ENCODE measurements around the gene DNM2. TPM values are rescaled to one million over a fixed set of nuclear protein-coding genes. Genes with fewer than 3 reads are reported as not detected.

Gene DNM2
- total and polyA plus RNA-seq, 9 of the 15 experiments (the other 6 are each of a cell fraction or from before 2014, with no cell fraction given), result 2.2 to 161 (median 72.6) TPM

DNA sequence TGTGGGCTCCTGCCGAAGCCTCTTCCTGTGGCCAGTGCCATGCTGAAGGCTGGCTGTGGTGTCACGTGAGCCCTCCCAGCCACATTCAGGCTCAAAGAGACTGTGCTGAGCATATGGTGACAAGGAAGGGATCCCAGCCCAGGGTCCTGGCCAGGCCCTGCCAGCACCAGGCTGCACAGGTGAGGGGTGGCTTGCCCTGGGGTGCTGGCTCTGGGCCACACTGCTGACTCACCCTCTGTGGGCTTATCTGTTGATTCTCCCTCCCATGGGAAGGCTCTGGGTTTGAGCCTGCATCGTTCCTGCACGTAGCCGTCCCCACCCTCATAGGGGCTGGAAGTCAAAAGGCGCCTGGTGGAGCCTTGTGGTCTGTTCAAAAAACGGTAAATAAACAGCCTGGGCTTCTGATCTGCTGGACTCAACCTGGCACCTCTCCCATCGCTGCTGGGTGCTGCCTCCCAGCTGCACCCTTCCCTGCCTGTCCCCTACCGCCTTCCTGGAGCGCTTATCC lies 31.1 kb downstream of the DNM2 start (continued):
- TF ChIP-seq, protein P1, sequence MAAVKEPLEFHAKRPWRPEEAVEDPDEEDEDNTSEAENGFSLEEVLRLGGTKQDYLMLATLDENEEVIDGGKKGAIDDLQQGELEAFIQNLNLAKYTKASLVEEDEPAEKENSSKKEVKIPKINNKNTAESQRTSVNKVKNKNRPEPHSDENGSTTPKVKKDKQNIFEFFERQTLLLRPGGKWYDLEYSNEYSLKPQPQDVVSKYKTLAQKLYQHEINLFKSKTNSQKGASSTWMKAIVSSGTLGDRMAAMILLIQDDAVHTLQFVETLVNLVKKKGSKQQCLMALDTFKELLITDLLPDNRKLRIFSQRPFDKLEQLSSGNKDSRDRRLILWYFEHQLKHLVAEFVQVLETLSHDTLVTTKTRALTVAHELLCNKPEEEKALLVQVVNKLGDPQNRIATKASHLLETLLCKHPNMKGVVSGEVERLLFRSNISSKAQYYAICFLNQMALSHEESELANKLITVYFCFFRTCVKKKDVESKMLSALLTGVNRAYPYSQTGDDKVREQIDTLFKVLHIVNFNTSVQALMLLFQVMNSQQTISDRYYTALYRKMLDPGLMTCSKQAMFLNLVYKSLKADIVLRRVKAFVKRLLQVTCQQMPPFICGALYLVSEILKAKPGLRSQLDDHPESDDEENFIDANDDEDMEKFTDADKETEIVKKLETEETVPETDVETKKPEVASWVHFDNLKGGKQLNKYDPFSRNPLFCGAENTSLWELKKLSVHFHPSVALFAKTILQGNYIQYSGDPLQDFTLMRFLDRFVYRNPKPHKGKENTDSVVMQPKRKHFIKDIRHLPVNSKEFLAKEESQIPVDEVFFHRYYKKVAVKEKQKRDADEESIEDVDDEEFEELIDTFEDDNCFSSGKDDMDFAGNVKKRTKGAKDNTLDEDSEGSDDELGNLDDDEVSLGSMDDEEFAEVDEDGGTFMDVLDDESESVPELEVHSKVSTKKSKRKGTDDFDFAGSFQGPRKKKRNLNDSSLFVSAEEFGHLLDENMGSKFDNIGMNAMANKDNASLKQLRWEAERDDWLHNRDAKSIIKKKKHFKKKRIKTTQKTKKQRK (IDR thresholded peaks at IDR 0.05; ENCODE audit: borderline replicate concordance, low read depth, low read length), result no peak
- TF ChIP-seq TRIM24 (IDR thresholded peaks at IDR 0.05) (0 out of 4 replicates have a peak, but pooled peaks of 1 of the 2 experiments have one; percentile 6), ZNF146 (CRISPR knock-in tag; IDR thresholded peaks at IDR 0.05; ENCODE audit: unreplicated experiment) (no peak), GABPB2 (CRISPR knock-in tag; conservative IDR thresholded peaks at IDR 0.05) (no peak), ELF1 (tag; IDR thresholded peaks at IDR 0.05) (no peak), SRSF7 (optimal IDR thresholded peaks at IDR 0.05; ENCODE audit: low read depth, low read length) (no peak), ZNF586 (CRISPR knock-in tag; conservative IDR thresholded peaks at IDR 0.05) (no peak), TCF7 (IDR thresholded peaks at IDR 0.05; ENCODE audit: borderline replicate concordance) (no peak), KLF1 (tag; IDR thresholded peaks at IDR 0.05) (no peak)
- TF ChIP-seq, protein P2, sequence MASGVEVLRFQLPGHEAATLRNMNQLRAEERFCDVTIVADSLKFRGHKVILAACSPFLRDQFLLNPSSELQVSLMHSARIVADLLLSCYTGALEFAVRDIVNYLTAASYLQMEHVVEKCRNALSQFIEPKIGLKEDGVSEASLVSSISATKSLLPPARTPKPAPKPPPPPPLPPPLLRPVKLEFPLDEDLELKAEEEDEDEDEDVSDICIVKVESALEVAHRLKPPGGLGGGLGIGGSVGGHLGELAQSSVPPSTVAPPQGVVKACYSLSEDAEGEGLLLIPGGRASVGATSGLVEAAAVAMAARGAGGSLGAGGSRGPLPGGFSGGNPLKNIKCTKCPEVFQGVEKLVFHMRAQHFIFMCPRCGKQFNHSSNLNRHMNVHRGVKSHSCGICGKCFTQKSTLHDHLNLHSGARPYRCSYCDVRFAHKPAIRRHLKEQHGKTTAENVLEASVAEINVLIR (CRISPR knock-in tag; IDR thresholded peaks at IDR 0.05), result no peak
- TF ChIP-seq, protein P3, sequence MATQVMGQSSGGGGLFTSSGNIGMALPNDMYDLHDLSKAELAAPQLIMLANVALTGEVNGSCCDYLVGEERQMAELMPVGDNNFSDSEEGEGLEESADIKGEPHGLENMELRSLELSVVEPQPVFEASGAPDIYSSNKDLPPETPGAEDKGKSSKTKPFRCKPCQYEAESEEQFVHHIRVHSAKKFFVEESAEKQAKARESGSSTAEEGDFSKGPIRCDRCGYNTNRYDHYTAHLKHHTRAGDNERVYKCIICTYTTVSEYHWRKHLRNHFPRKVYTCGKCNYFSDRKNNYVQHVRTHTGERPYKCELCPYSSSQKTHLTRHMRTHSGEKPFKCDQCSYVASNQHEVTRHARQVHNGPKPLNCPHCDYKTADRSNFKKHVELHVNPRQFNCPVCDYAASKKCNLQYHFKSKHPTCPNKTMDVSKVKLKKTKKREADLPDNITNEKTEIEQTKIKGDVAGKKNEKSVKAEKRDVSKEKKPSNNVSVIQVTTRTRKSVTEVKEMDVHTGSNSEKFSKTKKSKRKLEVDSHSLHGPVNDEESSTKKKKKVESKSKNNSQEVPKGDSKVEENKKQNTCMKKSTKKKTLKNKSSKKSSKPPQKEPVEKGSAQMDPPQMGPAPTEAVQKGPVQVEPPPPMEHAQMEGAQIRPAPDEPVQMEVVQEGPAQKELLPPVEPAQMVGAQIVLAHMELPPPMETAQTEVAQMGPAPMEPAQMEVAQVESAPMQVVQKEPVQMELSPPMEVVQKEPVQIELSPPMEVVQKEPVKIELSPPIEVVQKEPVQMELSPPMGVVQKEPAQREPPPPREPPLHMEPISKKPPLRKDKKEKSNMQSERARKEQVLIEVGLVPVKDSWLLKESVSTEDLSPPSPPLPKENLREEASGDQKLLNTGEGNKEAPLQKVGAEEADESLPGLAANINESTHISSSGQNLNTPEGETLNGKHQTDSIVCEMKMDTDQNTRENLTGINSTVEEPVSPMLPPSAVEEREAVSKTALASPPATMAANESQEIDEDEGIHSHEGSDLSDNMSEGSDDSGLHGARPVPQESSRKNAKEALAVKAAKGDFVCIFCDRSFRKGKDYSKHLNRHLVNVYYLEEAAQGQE (IDR thresholded peaks at IDR 0.05; ENCODE audit: borderline replicate concordance), result no peak; the same call in 1 of the 2 replicates
- TF ChIP-seq, protein P3 (CRISPR knock-in tag; IDR thresholded peaks at IDR 0.05; ENCODE audit: low read depth), result no peak
